ENCODE results near the gene SLC11A2.

DNA sequence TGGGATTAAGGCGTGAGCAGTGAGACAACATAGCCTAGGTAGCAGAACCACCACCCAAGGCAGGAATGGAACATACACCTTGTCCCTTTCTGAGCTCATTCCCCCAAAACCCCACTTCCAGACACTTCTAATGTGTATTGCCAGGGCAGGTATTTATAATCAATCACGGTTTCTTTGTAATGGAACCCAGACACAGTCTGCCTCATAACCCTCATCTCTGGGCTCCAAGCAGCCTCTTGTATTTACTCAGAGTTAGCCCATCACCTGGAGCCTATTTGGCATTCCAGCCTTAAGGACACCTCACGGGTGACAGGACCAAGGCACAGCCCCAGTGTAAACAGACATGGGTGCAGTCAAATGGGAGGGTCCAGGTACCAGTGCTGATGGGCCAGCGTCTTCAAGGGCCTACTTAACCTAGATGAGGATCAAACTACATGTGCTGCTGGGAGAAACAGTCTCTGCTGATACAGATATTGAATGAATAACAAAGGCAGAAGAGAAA lies 76.3 kb downstream of the SLC11A2 start:
- TF ChIP-seq CTCF (IDR thresholded peaks at IDR 0.05), result no peak
- TF ChIP-seq POLR2A (IDR thresholded peaks at IDR 0.05), result no peak
